ENCODE results near the gene NKAP.
"Not testable (repeated sequence)": the region's sequence is repeated elsewhere in the genome, so short reads cannot be mapped to it uniquely, and the experiment has no call there.

NKAP gene

DNA sequence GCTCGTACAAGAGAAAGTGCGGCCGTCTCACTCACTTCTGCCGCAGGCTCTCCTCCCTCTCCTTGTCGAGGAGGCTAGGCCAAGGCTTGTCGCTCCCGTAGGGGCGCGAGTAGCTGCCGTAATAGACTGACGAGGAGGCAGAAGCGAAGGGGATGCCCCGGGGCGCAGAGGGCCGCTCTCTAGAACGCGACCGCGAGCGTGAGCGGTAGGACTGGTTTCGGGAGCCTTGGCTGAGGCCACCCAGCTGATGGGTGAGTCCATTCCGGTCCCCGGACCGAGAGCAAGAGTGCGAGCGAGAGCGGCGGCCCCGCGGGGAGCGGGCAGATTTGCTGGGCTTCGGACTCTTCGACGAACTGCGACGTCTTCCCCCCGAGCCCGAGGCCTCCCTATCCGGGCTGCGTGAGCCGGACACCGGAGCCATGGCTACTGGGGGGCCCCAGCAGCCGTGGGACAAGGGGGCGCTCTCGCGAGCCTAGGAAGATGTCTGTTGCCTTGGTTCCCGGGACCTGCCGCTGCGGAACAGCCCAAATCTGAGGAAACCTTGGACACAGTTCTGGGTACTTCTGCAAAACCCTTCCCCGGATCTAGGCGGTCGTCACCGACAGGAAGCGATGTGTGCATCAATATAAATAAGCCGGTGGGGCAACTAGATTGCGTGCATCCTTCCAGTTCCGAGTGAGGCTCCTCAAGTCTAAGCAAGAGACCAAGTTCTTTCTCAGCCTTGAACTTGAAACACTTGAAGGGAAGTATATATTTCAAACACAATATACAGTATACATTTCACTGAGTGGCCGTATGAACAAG is at the start of gene NKAP:
TSS of gene NKAP (minus strand) at position 567 of the 804 bp plus-strand sequence. CDS start at position 421, 146 bp downstream.
- DNase-seq: peak; percentile 67

DNA sequence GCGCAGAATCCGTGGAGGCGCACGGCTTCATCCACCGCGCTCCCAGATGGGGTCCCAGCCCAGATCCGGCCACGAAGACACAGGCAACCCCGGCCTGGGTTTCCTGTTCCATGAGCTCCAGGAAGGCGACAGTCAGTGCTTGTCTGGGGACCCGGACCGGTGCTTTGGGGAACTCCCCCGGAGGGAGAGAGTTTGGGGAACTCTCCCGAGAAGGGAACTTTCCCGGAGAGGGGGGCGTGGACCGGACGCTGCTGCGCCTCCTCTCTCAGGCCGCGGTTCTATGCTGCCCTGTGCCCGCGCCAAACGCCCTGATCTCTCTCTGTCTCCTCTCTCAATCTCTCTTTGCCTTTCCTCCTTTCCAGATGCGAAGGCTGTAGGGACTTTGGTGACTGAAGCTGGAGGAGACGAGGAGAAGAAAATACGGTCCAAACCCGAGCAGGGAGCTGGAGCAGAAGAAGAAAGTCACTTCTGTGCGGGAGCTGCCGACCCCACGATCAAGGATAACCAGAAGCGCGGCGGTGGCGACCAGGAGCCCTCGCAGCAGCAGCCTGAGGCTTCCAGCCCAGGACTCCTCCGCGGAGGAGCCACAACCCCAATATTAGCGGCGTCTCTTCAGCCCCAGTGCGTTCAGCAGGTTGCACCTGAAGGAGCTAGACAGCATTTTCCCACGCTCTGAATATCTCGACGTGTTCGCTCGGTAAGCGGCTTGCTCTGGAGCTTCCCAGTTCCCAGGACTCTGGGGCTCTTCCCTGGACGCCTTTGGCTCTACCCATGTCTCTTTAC is 47.6 kb upstream of the NKAP start:
- no peak for DNase-seq

DNA sequence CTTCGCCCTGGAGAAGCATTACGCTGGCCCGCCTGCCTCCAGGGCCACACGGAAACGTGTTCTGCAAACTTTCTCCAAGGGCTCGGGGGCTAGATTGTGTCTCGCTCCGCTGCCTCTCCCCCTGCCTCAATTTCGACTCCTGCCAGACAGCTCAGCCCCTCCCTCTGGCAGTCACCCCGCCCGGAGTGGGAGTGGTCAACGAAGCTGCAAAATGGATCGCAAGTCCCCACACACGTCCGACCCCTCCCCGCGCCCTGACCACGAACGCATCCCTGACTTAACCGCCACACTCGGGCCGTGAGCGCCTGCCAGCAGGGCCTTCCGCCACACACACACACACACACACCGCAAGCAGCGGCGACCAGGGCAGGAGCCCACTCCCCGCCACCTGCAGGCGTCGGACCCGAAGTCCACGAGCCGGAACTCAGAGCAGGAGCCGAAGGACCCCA is 47.0 kb upstream of the NKAP start:
- no peak for DNase-seq

DNA sequence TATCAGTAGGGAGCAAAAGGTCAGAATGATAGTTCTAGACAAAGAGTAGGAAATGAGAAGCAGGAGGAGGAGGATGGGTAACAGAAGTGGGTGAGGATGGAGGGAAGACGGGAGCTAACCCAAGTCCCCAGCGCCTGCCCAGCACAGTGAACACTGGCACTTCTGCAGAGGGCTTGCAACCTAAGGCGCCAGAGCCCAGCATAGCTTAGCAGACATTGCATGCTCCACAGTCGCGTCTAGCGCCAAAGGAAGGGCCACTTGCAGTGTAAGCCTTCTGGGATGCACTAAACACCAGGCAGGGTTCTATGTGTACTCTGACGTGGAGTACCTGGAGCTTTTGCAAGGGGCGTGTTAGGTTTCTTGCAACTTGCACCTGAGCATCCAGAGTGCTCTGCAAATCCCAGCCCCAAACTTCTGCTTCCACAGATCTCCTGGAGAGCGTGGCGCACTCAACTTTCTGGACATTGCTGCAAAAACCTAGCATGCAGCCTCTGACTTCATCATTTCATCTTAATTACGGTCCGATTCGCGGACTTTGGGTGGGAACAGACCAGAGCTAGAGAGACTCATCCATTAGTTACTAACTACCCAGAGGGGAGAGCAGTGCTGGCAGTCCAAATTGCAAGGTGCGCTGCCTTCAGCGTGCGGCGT is 46.5 kb upstream of the NKAP start:
- DNase-seq: no peak

DNA sequence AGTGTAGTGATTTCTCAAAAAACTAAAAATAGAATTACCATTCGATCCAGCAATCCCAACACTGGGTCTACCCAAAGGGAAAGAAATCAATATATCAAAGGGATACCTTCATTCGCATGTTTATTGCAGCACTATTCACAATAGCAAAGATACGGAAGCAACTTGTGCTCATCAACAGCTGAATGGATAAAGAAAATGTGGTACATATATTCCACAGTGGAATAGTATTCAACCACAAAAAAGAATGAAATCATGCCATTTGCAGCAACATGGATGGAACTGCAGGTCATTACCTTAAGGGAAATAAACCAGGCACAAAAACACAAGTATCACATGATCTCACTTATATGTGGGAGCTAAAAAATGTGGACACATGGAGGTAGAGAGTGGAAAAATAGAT is 42.7 kb upstream of the NKAP start:
- DNase-seq: no peak

DNA sequence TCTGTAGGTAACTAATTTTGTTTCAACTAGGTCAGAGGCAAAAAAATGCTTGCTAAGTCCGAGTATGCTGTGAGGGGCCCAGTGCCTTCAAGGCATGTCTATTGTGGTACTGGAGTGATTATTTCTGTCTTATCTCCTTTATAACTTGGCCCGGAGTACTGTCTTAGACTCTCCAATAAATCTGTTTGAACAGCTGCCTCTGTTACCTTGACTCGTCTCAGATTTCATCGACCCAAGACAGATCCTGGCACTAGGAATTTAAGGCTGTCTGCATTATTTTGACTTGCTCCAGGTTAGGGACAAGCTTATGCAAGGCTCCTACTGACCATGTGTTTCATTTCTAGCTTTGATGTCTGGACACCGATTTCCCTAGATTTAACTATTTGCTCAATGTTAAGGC is 41.1 kb upstream of the NKAP start:
- DNase-seq: peak; percentile 2

DNA sequence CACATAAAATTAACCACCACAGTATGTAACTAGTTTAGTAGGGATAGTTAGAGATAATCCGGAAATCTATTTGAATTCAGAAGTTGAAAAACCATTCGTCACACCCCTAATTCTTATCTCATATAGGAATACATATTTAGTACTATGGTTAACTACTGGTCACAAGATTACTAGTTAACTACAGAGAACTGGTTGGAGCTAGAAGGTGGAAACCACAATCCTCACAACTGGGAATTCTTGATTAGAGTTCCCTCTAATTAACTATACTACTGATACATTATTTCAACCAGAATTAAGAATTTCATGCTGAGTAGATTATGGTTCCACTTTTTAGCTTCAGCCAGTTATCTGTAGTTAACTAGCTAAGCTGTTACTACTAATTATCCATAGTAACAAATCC is 39.9 kb upstream of the NKAP start:
- DNase-seq: no peak

DNA sequence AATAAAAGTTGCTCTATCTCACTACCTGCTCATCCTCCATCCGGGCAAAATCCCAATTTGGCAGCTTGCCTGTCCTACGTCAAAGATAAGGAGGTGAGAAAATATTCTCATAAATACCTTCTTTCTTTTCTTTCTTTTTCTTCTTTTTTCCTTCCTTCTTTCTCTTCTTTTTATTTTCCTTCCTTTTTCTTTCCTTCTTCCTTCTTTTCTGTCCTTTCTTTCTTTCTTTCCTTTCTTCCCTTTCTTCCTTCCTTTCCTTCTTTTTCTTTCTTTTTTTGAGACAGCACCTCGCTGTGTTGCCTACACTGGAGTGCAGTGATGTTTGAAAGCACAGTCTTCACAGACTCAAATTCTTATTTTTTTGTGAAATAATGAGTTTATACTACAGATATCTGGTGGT is 38.6 kb upstream of the NKAP start:
- no peak for DNase-seq

DNA sequence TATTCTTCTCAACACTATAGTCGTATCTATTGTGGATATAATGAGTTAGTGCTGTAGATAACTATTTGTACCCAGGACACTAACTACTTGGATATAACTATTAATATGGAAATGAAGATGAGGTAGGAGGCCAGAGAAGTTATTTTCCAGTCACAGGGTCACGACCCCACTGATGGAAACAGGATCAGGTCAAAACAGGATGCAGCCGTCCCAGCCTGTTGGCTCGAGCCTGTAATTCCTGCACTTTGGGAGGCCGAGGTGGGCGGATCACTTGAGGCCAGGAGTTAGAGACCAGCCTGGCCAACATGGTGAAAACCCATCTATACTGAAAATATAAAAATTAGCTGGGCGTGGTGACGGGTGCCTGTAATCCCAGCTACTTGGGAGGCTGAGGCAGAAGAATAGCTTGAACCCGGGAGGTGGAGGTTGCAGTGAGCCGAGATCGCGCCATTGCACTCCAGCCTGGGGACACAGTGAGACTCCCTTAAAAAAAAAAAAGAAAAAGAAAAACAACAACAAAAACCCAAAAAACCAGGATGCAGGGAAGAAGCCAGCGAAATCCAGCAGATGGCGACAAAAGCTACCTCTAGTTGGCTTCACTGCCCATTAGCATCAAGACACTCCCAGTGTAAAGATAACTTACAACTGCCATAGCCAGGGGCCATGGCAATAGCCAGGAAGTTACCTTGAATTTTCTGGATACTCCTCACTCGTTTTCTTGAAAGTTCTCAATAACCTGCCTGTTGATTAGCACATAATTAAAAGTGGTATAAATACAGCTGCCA is 37.9 kb upstream of the NKAP start:
- DNase-seq: no peak

DNA sequence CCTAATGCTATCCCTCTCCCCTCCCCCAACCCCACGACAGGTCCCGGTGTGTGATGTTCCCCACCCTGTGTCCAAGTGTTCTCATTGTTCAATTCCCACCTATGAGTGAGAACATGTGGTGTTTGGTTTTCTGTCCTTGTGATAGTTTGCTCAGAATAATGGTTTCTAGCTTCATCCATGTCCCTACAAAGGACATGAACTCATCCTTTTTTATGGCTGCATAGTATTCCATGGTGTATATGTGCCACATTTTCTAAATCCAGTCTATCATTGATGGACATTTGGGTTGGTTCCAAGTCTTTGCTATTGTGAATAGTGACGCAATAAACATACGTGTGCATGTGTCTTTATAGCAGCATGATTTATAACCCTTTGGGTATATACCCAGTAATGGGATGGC is 33.6 kb upstream of the NKAP start:
- not testable (repeated sequence) for DNase-seq

DNA sequence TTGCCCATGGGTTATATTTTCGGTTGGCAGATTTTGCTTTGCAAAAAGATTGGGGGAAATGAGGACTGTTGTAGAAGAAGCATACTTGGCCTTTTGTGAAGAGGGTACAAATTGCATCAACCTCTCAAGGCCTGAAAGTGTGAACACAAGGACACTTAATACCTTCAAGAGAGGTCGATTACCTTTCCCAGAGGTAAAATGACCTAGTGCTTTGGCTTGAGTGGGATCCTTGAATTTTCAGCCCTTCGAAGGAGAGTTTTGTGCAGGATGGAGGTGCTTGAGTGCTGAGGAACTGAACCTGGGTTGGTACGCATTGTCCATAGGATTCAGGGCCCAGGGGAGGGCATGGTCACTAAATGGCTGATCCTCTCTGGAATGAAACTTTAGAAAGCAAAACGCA is 27.6 kb upstream of the NKAP start:
- DNase-seq: no peak

DNA sequence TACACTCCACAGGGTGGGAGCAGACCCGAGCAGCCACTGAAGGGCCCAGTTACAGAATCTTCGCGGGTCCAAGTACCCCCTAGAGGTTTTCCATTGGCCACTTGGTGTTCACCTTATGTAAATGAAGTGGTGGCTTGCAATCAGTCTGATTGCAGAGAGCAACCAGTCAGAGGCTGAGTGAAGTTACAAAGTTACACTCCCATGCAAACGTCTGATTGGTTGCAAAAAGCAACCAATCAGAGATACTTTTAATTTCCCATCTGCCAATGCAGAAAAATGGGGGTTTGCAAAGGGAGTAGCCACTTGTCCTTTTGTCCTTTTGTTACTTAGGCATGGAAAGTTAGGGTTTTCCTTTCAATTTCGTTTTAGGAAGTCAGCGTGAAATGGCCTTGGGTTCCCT is 27.0 kb upstream of the NKAP start:
- no peak for DNase-seq

DNA sequence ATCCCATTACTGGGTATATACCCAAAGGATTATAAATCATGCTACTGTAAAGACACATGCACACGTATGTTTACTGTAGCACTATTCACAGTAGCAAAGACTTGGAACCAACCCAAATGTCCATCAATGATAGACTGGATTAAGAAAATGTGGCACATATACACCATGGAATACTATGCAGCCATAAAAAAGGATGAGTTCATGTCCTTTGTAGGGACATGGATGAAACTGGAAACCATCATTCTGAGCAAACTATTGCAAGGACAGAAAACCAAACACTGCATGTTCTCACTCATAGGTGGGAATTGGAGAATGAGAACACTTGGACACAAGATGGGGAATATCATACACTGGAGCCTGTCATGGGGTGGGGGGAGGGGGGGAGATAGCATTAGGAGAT is 23.3 kb upstream of the NKAP start:
- not testable (repeated sequence) for DNase-seq

DNA sequence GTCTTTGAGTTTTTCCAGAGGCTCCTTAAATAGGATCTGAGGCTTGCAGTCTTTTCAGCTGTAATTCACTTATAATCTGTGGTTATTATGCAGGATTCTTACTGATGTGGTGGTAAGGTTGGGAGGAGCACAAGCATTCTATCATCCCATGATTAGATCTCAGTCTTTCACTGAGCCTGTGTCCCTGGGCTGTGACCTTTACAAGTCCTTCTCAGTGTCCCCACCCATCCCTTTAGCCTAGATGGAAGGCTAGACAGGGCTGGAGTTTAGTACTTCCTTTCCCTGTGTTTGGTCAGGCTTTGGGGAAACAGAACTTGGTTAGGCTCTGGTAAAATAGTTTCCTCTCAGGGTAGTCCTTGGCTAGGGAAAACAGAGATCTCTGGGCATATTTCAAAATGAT is 17.1 kb upstream of the NKAP start:
- DNase-seq: no peak

DNA sequence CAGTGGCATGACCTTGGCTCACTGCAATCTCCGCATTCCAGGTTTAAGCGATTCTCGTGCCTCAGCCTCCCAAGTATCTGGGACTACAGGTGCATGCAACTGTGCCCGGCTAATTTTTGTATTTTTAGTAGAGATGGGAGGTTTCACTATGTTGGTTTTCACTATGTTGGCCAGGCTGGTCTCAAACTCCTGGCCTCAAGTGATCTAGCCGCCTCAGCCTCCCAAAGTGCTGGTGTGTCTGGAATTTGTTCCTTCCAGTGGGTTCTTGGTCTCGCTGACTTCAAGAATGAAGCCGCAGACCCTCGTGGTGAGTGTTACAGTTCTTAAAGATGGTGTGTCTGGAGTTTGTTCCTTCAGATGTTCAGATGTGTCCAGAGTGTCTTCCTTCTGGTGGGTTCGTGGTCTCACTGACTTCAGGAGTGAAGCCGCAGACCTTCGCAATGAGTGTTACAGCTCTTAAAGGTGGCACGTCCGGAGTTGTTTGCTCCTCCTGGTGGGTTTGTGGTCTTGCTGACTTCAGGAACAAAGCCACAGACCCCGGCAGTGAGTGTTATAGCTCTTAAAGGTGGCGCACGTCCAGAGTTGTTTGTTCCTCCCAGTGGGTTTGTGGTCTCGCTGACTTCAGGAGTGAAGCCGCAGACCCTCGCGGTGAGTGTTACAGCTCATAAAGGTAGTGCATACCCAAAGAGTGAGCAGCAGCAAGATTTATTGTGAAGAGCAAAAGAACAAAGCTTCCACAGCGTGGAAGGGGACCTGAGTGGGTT is 12.4 kb upstream of the NKAP start:
- not testable (repeated sequence) for DNase-seq

DNA sequence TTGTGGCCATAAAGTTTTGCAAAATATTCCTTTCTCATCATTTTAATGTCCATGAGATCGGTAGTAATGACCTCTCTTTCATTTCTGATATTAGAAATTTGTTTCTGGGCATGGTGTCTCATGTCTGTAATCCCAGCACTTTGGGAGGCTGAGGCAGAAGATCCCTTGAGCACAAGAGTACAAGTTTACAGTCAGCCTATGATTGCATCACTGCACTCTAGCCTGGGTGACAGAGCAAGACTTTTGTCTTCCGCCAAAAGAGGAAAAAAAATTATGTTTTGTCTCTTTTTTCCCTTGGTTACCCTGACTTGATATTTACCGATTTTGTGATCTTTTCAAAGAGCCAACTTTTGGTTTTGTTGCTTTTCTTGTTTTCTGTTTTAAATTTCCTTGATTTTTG is 10.8 kb upstream of the NKAP start:
- DNase-seq: no peak

DNA sequence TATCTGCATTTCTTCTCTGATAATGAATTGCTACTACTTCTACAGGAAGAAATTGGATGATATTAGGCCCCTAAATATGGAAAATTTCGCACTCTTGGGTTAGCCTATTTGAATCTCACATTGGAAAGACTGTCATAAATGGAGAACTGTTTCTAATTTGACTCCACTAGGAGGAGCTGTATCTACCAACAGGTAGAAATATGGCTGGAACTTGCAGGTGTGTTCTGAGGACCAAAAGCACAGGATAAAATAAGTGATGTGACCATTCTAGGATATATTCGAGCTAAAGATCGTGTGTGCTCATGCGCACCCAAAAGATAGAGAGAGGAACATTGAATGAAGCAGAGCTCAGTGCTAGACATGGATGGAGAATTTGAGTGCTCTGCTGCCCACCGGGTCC is 4.8 kb upstream of the NKAP start:
- DNase-seq: no peak

DNA sequence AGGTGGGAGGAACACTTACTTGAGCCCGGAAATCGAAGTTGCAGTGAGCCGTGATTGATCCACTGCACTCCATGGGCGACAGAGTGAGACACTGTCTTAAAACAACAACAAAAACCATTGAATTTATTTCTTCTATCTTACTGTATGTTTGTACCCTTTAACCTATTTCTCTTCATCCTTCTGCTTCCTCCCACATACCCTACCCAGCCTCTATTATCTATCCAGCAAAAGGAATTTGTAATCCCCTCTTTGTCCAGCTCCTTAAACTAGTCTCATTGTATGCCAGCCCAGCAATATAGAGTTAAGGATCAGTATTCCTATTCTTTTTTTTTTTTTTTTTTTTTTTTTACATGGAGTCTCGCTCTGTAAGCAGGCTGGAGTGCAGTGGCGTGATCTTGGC is 1.9 kb upstream of the NKAP start:
- DNase-seq: no peak

DNA sequence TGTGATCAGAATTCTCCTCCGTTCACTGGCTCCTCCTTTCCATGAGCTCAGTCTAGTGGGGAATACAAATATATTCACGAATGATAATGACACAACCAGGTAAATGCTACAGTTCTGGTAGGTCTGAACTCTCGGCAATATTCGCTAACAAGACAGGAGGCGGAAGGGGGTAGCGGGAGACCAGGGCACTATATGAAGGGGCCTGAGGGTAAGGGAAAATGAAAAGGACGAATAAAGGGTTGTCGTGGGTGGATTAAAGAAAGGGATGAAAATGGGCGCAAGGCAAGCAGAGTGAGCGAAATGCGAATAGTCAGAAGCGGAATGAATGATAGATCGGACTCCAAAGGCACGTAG is 743 bp downstream of the NKAP start:
- no peak for DNase-seq

DNA sequence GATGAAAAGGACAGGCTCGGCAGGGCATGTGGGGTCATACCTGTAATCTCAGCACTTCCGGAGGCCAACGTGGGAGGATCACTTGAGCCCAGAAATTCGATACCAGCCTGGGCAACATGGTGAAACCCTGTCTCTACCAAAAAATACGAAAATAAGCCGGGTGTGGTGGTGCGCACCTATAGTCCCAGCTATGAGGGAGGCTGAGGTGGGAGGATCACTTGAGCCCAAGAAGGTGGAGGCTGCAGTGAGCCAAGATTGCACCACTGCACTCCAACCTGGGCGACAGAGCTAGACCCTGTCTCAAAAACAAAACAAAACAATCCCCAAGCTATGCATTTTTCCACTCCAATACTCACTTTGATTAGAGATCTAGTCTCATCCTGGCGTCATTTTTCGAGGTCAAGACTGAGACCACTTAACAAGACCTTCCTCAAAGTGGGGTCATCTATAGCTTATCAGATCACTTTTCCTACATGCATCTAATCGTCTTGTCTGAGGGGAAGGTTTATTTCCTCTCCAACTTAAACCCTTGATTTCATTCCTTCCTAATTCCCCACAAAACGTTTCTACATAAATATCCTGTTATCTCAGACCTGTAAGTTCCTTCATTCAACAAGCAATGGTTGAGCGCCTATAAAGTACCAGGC is 1.3 kb downstream of the NKAP start:
- DNase-seq: no peak

DNA sequence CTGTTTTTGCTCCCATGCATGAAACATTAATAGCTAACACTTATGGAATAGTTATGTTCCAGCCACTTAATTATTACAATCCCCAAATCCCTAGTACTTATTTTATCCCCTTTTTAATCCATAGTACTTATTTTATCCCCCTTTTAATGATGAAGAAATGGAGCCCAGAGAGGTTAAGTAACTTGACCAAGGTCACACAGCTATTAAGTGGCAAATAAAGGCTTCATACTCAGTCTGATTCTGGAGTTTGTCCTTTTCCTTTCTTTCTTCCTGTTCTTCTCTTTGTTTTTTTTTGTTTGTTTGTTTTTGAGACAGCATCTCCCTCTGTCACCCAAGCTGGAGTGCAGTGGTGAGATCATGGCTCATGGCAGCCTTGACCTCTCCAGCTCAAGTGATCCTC is 2.2 kb downstream of the NKAP start:
- no peak for DNase-seq

All from NCI-H187 treated with DMSO at 0.1 percent for 48 hours (cell line).